ENCODE results near the gene USP17L5.
"Not testable (repeated sequence)": the region's sequence is repeated elsewhere in the genome, so short reads cannot be mapped to it uniquely, and the experiment has no call there.

USP17L5 gene, protein sequence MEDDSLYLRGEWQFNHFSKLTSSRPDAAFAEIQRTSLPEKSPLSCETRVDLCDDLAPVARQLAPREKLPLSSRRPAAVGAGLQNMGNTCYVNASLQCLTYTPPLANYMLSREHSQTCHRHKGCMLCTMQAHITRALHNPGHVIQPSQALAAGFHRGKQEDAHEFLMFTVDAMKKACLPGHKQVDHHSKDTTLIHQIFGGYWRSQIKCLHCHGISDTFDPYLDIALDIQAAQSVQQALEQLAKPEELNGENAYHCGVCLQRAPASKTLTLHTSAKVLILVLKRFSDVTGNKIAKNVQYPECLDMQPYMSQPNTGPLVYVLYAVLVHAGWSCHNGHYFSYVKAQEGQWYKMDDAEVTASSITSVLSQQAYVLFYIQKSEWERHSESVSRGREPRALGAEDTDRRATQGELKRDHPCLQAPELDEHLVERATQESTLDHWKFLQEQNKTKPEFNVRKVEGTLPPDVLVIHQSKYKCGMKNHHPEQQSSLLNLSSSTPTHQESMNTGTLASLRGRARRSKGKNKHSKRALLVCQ

GRCh38 chr4:9339103-9339502 lies at the start of gene USP17L5:
USP17L5 (plus strand) TSS chr4:9339403; CDS start chr4:9339403, 0 bp downstream.
- DNase-seq (ENCODE audit: low read depth); H3K4me3 ChIP-seq (ENCODE audit: low read length): not testable (repeated sequence)

GRCh38 chr4:9324191-9324590 lies 15.0 kb upstream of the USP17L5 start:
- DNase-seq (ENCODE audit: low read depth); H3K4me3 ChIP-seq (ENCODE audit: low read length): not testable (repeated sequence)

- not testable (repeated sequence) for DNase-seq (ENCODE audit: low read depth); H3K4me3 ChIP-seq (ENCODE audit: low read length)
Measured at GRCh38 chr4:9324865-9325264, 14.3 kb upstream of the USP17L5 start, which contains the start of gene USP17L24. USP17L24 (plus strand) TSS chr4:9325165; CDS start chr4:9325165, 0 bp downstream.

DNA sequence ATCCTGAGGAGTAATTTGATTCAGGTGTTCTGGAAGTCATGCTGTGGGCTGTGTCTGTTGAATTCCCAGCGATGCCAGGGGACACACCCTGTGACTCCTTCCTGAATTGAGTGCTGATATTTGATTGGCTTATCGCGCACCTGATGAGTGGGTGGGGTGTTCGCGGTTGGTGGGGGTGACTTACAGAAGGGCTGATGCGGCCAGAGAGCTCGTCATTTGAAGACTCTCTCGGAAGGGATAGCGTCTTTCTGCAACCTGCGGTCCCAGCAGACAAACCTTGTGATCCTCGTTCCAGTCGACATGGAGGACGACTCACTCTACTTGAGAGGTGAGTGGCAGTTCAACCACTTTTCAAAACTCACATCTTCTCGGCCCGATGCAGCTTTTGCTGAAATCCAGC lies 9.6 kb upstream of the USP17L5 start, which contains the start of gene USP17L25:
Gene USP17L25, plus strand, starts transcription at position 301 of the 400 bp plus-strand sequence. Its CDS starts 0 bp downstream, at position 301.
- DNase-seq (ENCODE audit: low read depth); H3K4me3 ChIP-seq (ENCODE audit: low read length): not testable (repeated sequence)

DNA sequence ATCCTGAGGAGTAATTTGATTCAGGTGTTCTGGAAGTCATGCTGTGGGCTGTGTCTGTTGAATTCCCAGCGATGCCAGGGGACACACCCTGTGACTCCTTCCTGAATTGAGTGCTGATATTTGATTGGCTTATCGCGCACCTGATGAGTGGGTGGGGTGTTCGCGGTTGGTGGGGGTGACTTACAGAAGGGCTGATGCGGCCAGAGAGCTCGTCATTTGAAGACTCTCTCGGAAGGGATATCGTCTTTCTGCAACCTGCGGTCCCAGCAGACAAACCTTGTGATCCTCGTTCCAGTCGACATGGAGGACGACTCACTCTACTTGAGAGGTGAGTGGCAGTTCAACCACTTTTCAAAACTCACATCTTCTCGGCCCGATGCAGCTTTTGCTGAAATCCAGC lies 4.8 kb upstream of the USP17L5 start, which contains the start of gene USP17L26:
Gene USP17L26, plus strand, starts transcription at position 301 of the 400 bp plus-strand sequence. Its CDS starts 0 bp downstream, at position 301.
- not testable (repeated sequence) for DNase-seq (ENCODE audit: low read depth); H3K4me3 ChIP-seq (ENCODE audit: low read length)

DNA sequence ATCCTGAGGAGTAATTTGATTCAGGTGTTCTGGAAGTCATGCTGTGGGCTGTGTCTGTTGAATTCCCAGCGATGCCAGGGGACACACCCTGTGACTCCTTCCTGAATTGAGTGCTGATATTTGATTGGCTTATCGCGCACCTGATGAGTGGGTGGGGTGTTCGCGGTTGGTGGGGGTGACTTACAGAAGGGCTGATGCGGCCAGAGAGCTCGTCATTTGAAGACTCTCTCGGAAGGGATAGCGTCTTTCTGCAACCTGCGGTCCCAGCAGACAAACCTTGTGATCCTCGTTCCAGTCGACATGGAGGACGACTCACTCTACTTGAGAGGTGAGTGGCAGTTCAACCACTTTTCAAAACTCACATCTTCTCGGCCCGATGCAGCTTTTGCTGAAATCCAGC lies 4.6 kb downstream of the USP17L5 start, which contains the start of gene USP17L27:
Gene USP17L27, plus strand, starts transcription at position 301 of the 400 bp plus-strand sequence. Its CDS starts 0 bp downstream, at position 301.
- not testable (repeated sequence) for DNase-seq (ENCODE audit: low read depth); H3K4me3 ChIP-seq (ENCODE audit: low read length)

DNA sequence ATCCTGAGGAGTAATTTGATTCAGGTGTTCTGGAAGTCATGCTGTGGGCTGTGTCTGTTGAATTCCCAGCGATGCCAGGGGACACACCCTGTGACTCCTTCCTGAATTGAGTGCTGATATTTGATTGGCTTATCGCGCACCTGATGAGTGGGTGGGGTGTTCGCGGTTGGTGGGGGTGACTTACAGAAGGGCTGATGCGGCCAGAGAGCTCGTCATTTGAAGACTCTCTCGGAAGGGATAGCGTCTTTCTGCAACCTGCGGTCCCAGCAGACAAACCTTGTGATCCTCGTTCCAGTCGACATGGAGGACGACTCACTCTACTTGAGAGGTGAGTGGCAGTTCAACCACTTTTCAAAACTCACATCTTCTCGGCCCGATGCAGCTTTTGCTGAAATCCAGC lies 9.4 kb downstream of the USP17L5 start, which contains the start of gene USP17L28:
Gene USP17L28, plus strand, starts transcription at position 301 of the 400 bp plus-strand sequence. Its CDS starts 0 bp downstream, at position 301.
- not testable (repeated sequence) for DNase-seq (ENCODE audit: low read depth); H3K4me3 ChIP-seq (ENCODE audit: low read length)

GRCh38 chr4:9350866-9351265 lies 11.7 kb downstream of the USP17L5 start:
- not testable (repeated sequence) for DNase-seq (ENCODE audit: low read depth); H3K4me3 ChIP-seq (ENCODE audit: low read length)

DNA sequence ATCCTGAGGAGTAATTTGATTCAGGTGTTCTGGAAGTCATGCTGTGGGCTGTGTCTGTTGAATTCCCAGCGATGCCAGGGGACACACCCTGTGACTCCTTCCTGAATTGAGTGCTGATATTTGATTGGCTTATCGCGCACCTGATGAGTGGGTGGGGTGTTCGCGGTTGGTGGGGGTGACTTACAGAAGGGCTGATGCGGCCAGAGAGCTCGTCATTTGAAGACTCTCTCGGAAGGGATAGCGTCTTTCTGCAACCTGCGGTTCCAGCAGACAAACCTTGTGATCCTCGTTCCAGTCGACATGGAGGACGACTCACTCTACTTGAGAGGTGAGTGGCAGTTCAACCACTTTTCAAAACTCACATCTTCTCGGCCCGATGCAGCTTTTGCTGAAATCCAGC lies 14.1 kb downstream of the USP17L5 start, which contains the start of gene USP17L29:
Gene USP17L29, plus strand, starts transcription at position 301 of the 400 bp plus-strand sequence. Its CDS starts 0 bp downstream, at position 301.
- not testable (repeated sequence) for DNase-seq (ENCODE audit: low read depth); H3K4me3 ChIP-seq (ENCODE audit: low read length)

- not testable (repeated sequence) for DNase-seq (ENCODE audit: low read depth); H3K4me3 ChIP-seq (ENCODE audit: low read length)
Measured at GRCh38 chr4:9362829-9363228, 23.6 kb downstream of the USP17L5 start, which contains the start of gene USP17L30. USP17L30 (plus strand) TSS chr4:9363129; CDS start chr4:9363129, 0 bp downstream.

DNA sequence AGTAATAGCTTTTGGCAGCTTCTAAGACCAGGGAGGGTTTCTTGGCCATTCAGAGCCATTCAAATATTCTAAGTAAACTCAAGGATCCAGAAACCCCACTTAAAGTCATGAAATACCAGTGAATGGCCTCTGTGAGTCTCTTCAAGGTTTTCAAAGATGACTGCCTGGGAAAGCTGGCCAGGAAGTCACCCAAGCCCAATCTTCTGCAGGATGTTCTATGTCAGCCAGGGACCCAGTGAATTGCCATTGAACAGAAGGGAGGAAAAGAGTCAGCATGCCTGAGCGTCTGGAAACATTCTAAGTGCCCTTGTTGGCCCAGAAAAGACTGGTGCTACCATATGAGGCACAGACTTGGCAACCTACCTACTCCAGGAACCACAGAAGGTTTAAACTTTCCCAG lies 40.7 kb downstream of the USP17L5 start:
- not testable (repeated sequence) for DNase-seq (ENCODE audit: low read depth); H3K4me3 ChIP-seq (ENCODE audit: low read length)

GRCh38 chr4:9381012-9381534 lies 41.9 kb downstream of the USP17L5 start:
- TF ChIP-seq, protein P1, sequence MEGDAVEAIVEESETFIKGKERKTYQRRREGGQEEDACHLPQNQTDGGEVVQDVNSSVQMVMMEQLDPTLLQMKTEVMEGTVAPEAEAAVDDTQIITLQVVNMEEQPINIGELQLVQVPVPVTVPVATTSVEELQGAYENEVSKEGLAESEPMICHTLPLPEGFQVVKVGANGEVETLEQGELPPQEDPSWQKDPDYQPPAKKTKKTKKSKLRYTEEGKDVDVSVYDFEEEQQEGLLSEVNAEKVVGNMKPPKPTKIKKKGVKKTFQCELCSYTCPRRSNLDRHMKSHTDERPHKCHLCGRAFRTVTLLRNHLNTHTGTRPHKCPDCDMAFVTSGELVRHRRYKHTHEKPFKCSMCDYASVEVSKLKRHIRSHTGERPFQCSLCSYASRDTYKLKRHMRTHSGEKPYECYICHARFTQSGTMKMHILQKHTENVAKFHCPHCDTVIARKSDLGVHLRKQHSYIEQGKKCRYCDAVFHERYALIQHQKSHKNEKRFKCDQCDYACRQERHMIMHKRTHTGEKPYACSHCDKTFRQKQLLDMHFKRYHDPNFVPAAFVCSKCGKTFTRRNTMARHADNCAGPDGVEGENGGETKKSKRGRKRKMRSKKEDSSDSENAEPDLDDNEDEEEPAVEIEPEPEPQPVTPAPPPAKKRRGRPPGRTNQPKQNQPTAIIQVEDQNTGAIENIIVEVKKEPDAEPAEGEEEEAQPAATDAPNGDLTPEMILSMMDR (conservative IDR thresholded peaks at IDR 0.05; ENCODE audit: low read length), result peak; percentile 28
- peak overlapping the region; percentile 44 for H3K4me3 ChIP-seq (ENCODE audit: low read length)
- DNase-seq (ENCODE audit: low read depth), result not testable (repeated sequence)

- H3K4me3 ChIP-seq (ENCODE audit: low read length), result no peak overlapping the region
- DNase-seq (ENCODE audit: low read depth), result no peak
- TF ChIP-seq, protein P1 (conservative IDR thresholded peaks at IDR 0.05; ENCODE audit: low read length), result no peak
Measured at GRCh38 chr4:9384126-9384525, 44.9 kb downstream of the USP17L5 start.

DNA sequence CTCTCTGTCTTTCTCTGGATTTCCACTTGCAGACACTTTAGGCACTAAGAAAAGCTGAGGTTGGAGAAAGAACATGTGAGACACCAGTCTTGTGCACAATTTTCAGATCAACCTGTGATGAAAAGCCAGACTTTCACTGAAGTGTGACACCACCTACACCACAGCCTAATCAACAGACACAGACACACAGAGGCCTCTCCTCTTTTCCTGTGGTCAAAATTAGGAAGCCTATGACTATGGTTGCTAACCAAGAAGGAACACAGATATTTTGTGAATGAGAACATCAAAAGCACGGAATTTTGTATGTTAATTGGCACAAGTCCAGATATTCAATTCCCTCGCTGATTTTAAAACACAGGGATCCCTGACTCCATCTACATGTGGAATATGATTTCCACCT lies 49.8 kb downstream of the USP17L5 start:
- not testable (repeated sequence) for H3K4me3 ChIP-seq (ENCODE audit: low read length); DNase-seq (ENCODE audit: low read depth)
